KG1 (cell line): ENCODE data around the gene OR56A5.
"Not testable (repeated sequence)": the region's sequence is repeated elsewhere in the genome, so short reads cannot be mapped to it uniquely, and the experiment has no call there.

Source experiments
- DNase-seq: peaks from one replicate; lab custom pipeline; 2025; lab: John Stamatoyannopoulos, UW

OR56A5 gene, protein sequence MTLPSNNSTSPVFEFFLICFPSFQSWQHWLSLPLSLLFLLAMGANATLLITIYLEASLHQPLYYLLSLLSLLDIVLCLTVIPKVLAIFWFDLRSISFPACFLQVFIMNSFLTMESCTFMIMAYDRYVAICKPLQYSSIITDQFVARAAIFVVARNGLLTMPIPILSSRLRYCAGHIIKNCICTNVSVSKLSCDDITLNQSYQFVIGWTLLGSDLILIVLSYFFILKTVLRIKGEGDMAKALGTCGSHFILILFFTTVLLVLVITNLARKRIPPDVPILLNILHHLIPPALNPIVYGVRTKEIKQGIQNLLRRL

DNA sequence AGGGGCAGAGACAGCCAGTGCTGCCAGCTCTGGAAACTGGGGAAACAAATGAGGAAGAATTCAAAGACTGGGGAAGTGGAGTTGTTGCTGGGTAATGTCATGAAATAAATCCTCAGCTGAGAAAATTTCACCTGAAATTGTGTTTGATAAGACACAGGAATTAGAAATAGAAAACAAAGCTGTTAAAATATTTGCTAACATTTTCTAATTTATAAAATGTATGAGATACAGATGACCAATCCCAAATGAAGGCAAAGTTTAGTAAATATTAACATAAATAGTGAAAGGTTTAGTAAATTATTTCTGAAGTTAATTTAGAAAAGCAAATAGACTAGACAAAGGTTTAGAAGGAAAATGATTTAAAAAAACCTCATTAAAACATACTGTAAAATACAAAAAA is at the start of gene OR56A5:
OR56A5 (minus strand) TSS at position 101 of the 400 bp plus-strand sequence; CDS start at position 101, 0 bp downstream.
- DNase-seq: no peak

- DNase-seq: no peak
Observed at GRCh38 chr11:6013042-6013441, 44.7 kb upstream of the OR56A5 start.

GRCh38 chr11:6012035-6012668 is 43.9 kb upstream of the OR56A5 start:
- no peak for DNase-seq

DNA sequence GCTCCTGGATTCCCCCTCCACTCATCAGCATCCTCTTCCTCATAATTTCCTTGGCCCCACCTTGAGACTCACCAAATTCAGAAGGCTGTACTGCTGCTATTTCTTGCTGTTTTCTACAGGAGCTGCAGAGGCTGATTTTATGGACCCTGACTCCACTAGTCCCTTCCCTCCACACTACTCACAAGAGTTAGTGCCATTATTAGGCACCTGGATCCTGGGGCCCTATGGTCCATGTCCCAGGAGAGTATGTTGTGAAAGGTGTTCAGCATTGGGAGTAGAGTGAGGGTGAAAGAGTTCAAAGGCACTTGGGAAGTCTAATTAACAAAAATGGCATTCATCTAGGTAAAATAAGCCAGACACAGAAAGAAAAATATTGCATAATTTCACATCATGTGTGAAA is 38.6 kb upstream of the OR56A5 start, which contains the start of gene OR56A4:
OR56A4 (minus strand) TSS at position 101 of the 400 bp plus-strand sequence. CDS start 3,954 bp downstream, outside the sequence.
- no peak for DNase-seq

- no peak for DNase-seq
Observed at GRCh38 chr11:6006395-6006794, 38.1 kb upstream of the OR56A5 start.

GRCh38 chr11:6002202-6002699 is 34.0 kb upstream of the OR56A5 start:
- DNase-seq: no peak

- DNase-seq: no peak
Observed at GRCh38 chr11:5994791-5995190, 26.5 kb upstream of the OR56A5 start.

- no peak for DNase-seq
Observed at GRCh38 chr11:5992604-5993251, 24.4 kb upstream of the OR56A5 start.

DNA sequence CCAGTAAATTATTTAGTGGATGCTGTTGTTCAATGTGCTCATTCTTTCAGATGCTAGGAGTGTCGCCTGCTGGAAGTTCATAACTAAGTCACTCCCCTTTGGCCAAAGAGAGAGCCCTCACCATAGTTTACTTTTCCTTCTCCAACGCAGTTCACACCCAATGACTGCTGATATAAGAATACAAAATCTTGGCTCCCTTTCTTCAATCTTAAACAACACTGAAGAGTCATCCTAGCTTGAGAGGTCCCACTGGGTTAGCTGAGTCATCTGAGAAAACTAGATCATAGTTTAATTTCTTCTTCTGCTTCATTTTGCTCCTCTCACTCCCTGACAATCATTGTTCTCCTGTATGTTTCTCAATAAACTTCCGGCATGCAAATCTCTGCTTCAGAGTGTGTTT is 23.9 kb upstream of the OR56A5 start:
- DNase-seq: no peak

GRCh38 chr11:5989203-5989602 is 20.9 kb upstream of the OR56A5 start:
- no peak for DNase-seq

GRCh38 chr11:5986885-5987284 is 18.6 kb upstream of the OR56A5 start, which contains the start of gene OR52L1:
Gene OR52L1, minus strand, starts transcription at chr11:5986985. Its CDS starts 55 bp downstream, at chr11:5986930.
- DNase-seq: no peak

DNA sequence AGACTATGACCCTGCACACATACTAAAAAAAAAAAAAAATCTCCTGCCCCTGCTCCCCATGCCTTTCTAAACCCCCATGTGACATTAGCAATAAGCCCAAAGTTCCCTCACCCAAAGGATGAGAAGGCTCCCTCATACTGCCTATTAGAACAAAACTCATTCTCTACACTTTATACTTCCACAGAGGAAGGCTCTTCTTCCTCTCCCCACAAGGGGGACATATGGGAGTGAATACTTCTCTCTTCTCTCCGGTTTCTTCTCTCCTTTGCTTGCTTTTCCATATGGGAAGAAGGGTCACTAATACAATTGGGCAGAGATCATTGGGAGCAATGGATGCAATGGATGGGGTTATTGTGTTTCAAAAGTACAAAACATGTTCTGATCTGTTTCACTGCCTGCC is 15.1 kb upstream of the OR56A5 start:
- no peak for DNase-seq

GRCh38 chr11:5973530-5973929 is 5.2 kb upstream of the OR56A5 start:
- DNase-seq: no peak

- DNase-seq: no peak
Observed at GRCh38 chr11:5967708-5968107, 586 bp downstream of the OR56A5 start.

DNA sequence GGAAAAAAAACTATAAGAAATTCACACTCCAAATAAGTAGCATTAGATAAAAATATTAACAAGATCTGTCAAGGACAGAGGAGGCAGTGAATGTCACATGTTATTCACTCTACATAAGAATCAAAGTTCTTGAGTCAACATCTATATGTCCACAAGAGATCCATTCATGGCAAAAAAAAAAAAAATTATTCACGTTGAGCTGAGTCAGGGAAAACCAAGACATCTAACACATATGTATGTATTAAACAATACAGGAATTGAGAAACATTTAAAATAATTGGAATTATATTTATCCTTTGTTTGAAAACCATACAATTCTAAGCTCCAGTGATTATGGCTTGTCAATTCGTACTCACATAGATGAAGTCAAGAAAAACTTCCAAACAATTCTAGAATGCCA is 1.3 kb downstream of the OR56A5 start:
- no peak for DNase-seq

DNA sequence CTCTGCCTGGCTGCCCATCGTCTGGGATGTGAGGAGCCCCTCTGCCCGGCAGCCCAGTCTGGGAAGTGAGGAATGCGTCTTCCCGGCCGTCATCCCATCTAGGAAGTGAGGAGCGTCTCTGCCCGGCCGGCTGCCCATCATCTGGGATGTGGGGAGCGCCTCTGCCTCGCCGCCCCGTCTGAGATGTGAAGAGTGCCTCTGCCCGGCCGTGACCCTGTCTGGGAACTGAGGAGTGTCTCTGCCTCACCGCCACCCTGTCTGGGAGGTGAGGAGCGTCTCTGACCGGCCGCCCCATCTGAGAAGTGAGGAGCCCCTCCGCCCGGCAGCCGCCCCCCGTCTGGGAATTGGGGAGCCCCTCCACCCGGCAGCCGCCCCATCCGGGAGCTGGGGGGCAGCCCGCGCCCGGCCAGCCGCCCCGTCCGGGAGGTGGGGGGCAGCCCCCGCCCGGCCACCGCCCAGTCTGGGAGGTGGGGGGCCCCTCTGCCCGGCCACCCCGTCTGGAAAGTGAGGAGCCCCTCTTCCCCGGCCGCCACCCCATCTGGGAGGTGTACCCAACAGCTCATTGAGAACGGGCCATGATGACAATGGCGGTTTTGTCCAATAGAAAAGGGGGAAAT is 7.5 kb downstream of the OR56A5 start:
- DNase-seq: not testable (repeated sequence)

DNA sequence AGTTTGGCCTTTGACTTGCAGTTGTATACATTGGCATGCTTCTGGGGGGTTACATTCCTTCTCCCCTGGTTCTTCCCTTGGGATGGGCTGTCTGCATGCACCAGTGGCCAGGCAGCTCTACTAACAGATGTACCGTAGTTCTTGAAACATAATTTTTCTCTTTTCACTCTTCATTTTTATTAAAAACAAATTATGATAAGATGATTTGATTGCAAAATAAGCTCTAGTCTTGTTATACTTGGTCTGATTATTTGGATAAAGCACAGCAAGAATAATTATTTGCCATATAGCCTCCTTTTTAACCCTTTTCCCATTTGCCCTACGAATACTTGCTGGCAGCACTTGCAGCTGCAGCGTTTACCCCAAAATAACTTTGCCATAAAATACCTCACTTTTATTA is 12.7 kb downstream of the OR56A5 start:
- DNase-seq: no peak

DNA sequence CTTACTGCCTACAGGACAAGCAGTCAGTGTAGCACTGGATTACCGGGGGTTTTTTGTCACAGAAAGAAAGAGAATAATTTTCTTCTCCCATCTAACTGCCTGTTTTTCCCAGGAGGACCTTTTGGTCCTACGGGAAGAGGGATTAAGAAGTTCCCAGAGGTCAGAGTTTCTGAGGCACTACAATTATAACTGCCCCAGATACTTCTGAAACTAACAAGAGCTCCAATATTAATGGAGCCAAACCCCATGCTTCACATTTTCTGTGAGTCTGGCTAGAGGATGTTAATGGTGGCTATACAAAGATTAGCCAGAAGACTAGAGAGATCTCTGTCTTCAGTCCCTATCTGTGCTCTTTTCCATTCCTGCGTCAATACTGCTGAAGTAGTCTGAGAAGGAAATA is 26.3 kb downstream of the OR56A5 start, which contains the start of gene OR56A3:
OR56A3 (plus strand) TSS at position 301 of the 400 bp plus-strand sequence. CDS start 5,096 bp downstream, outside the sequence.
- no peak for DNase-seq

DNA sequence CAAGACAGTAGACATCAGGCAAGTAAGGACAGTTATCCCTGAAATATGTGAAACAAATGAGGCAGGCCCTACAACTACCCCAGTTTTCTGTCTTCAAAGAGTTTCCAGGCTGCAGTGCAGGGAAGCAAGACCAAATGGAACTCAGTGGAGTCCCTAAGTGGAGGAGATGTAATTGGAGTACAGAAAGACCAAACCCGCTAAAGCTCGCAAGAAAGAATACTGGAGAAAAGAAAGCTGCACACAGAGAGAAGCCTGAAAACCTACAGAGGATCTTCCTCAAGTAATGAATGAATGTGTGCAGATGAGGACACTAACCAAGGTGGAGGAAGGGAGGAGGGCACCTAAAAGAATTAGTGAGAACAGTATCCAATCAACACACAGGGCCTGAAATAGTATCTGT is 27.5 kb downstream of the OR56A5 start:
- DNase-seq: no peak

DNA sequence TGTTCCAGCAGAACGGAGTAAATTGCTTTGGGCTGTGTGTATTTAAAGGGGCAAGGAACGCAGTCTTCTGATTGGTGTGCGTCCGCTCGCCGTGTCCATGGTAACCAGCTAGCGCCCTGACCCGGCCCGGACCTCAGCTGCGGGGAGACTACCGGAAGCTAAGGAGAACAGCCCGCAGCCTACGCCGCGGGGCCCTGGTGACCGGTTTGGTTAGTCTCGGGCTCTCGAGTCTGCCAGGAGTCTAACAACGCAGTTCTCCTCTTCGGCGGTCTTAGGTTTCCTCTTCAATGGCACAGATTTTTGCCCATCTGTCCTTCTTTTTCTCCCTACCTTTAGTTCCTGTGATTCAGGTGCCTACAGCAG is 29.7 kb downstream of the OR56A5 start:
- DNase-seq: no peak

- no peak for DNase-seq
Observed at GRCh38 chr11:5937868-5938602, 30.3 kb downstream of the OR56A5 start.

DNA sequence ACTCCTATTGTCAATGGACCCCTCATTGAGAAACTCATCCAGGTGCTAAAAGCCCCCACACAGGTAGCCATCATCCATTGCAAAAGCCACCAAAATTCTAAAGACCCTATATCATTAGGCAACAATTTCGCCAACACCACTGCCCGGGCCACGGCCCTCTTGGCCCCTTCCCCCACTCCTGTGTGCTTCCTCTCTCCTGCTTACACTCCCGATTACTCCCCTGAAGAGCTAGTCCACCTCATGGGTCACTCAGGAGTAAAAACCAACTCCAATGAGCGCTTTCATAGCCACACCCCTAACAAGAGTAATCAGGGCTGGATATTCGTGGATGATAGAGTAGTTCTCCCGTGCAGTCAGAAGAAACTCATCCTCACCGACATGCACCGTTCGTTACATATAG is 35.2 kb downstream of the OR56A5 start:
- DNase-seq: no peak
